Omental fat pad (tissue), 4 donors: ENCODE results near the gene PTRH1. TPM values are rescaled to one million over a fixed set of nuclear protein-coding genes. Genes with fewer than 3 reads are reported as not detected.

ENCODE experiments used
- ATAC-seq: fragments of 150-250 bp; one replicate; pipeline ENCODE4 v1.9.1; 2016; ENCODE audit warnings: mild to moderate bottlenecking, moderate library complexity; ENCODE audit not compliant: low FRiP score
- DNase-seq: peaks from one replicate; pipeline ENCODE4 v3.0.0-alpha.2; 2019; ENCODE audit warnings: low spot score
- total RNA-seq, 4 donors: library from RNA; depleted of rRNA; stranded (reverse); fragments of >200 nt; gene quantifications; one replicate each; pipeline ENCODE4 v1.1.0, GENCODE V29; 2016
- TF ChIP-seq, protein P1 (sequence below), 3 donors: fragments of 450-650 bp; IDR thresholded peaks; one replicate each; pipeline ENCODE4 v1.5.1; 2016 to 2017; ENCODE audit warnings: antibody characterized with exemption in 3 of 3, mild to moderate bottlenecking in 3 of 3, moderate library complexity in 2 of 3

Gene PTRH1
- total RNA-seq, 4 donors from 2014 or later: 13.4 to 33.5 (median 23.6) TPM

DNA sequence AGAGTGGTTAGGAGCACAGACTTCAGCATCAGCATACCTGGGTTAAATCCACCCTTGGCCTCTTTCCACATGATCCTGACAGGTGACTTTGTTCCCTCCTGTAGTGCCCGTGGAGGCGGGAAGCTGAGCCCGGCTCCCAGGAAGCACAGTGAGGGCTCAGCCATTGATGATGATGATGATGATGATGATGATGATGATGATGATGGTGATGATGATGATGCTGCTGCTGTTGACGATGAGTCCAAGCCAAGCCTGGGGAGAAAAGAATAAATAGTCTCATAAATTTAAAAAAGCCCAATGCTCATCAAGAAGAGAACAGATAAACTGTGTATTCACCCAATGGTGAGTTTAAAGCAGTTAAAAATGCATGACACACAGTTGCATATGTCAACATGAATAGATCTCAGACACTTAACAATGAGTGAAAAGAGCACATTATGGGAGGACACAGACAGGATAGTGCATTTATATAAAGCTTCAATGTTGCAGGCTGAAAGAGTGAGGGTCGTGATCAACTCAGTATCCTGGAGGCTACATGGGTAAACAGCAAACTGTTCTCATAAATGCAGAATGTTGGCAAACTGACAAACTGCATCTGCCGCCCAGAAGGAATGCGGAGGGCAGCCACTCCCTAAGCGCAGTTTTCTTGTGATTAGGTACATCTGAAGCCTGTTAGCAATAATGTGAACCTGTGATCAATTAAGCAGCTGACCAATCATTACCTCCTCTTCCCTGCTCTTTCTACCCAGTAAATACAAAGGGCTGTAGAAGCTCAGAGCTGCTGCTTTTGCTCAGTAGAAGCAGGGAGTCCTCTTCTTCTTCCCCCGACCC, 20.4 kb downstream of the PTRH1 start:
- ATAC-seq: no peak
- TF ChIP-seq, protein P1, sequence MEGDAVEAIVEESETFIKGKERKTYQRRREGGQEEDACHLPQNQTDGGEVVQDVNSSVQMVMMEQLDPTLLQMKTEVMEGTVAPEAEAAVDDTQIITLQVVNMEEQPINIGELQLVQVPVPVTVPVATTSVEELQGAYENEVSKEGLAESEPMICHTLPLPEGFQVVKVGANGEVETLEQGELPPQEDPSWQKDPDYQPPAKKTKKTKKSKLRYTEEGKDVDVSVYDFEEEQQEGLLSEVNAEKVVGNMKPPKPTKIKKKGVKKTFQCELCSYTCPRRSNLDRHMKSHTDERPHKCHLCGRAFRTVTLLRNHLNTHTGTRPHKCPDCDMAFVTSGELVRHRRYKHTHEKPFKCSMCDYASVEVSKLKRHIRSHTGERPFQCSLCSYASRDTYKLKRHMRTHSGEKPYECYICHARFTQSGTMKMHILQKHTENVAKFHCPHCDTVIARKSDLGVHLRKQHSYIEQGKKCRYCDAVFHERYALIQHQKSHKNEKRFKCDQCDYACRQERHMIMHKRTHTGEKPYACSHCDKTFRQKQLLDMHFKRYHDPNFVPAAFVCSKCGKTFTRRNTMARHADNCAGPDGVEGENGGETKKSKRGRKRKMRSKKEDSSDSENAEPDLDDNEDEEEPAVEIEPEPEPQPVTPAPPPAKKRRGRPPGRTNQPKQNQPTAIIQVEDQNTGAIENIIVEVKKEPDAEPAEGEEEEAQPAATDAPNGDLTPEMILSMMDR (IDR thresholded peaks at IDR 0.05): no peak
- DNase-seq: no peak

DNA sequence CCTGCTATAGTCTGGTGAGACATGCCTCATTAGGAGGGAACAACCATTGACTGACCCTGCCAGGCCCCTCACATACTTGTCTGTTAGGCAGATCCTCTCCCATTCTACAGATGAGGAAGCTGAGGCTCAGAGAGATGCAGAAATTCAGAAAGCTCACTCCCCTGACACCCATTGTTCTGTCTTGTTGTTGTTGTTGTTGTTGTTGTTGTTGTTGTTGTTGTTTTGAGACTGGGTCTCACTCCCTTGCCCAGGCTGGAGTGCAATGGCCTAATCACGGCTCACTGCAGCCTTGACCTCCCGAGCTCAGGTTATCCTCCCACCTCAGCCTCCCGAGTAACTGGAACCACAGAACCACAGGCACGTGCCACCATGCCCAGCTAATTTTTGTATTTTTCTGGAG, 21.8 kb downstream of the PTRH1 start:
- ATAC-seq (no peak), DNase-seq (no peak)
- TF ChIP-seq, protein P1 (IDR thresholded peaks at IDR 0.05): no peak

DNA sequence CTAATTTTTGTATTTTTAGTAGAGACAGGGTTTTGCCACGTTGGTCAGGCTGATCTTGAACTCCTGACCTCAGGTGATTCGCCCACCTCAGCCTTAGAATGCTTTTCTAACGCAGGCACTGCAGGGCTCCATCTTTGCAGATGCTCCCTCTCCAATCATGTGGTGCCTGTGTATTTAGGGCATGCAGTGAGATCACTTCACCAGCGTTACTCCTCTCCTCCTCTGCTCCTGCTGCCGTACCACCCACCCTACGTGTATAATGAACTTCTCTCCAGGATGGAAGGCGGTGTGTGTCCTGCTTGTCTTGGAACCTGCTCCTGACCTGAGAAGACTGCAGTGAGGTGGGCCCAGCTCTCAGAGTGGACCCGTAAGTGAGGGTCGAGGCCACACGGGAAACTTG, 22.3 kb downstream of the PTRH1 start:
- DNase-seq (no peak), ATAC-seq (no peak)
- TF ChIP-seq, protein P1 (IDR thresholded peaks at IDR 0.05): no peak

DNA sequence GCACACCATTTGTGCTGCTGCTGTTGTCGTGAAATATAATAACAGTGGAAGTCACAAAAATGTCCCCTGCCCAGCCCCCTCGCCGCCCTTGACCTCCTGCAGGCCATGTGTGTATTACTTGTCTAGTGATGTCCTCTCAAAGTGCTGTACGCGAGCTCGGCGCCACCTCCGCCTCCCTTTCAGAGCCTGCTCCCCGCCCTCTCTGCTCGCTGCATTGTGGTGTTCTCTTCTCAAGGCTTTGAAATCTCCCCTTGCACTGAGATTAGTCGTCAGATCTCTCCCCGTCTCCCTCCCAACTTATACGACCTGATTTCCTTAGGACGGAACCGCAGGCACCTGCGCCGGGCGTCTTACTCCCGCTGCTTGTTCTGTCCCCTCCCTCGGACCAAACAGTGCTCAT, 23.4 kb downstream of the PTRH1 start:
- no peak for ATAC-seq
- TF ChIP-seq, protein P1 (IDR thresholded peaks at IDR 0.05): no peak

DNA sequence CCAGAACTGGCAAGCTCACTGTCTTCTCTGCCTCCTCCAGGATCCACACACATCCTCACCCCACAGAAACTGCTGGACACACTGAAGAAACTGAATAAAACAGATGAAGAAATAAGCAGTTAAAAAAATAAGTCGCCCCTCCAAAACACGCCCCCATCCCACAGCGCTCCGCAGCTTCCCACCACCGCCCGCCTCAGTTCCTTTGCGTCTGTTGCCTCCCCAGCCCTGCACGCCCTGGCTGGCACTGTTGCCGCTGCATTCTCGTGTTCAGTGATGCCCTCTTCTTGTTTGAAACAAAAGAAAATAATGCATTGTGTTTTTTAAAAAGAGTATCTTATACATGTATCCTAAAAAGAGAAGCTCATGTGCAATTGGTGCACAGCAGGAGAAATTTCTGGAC, 24.7 kb downstream of the PTRH1 start:
- DNase-seq (no peak), ATAC-seq (no peak)
- TF ChIP-seq, protein P1 (IDR thresholded peaks at IDR 0.05): no peak

More for the DNA sequence above, 23.4 kb downstream of the PTRH1 start:
- no peak for DNase-seq

DNA sequence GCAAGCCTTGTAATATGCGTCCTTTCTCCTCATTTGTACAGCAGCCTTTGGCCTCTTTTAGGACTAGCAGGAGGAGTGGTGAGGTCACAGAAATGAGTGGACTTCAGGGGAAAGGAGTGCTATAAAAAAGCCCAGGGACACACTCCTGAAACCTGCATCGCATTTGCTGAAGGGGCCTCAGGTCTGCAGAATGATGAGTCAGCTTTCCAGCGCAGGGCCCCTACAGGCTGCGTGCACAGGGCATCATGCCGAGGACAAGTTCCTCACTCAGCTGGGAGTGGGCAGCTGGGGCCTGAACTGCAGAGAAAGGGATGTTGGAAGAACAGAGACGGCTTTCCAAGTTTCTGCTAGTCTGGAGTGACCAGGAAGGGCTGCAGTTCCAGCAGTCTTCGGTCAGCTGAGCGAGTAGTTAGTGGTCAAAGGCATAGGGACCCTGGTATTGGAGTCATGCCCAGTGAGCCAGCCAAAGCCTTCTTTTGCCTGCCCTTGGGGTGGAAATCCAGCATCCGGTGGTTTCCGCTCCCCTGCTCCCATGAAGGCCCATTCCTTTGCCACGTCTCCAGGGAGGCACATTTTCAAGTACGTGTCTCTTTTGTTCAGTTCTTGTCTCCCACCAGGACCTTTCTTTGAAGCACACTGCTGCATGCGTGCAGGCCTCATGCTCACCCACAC, 26.0 kb downstream of the PTRH1 start:
- ATAC-seq: no peak
- TF ChIP-seq, protein P1 (IDR thresholded peaks at IDR 0.05): no peak
- no peak for DNase-seq
